CD14-positive monocyte (primary cell): Measurements from ENCODE around the gene CFTR. TPM values are rescaled to one million over a fixed set of nuclear protein-coding genes. Genes with fewer than 3 reads are reported as not detected.

Experiments used
- DNase-seq, 3 donors: peaks; one replicate each; pipeline ENCODE4 v3.0.0-alpha.2; 2011 to 2022
- H2AFZ ChIP-seq: 2 replicates; pipeline ENCODE4 v1.6.0; 2012; ENCODE audit warnings: mild to moderate bottlenecking, low read depth, low read length, inconsistent platforms; ENCODE audit not compliant: insufficient read depth, poor library complexity, severe bottlenecking
- H3K27ac ChIP-seq, 2 donors: 1 replicate in 1 of 2; 2 replicates in 1 of 2; pipeline ENCODE4 v1.5.1; 2012 to 2013; ENCODE audit warnings: low read length in 2 of 2, control low read depth in 1 of 2, inconsistent platforms in 1 of 2, low read depth in 1 of 2, mild to moderate bottlenecking in 1 of 2
- H3K27me3 ChIP-seq, 2 donors: one replicate each; pipeline versions ENCODE4 v1.6.0 to v1.6.1; 2011 to 2013; ENCODE audit warnings: low read length in 2 of 2; ENCODE audit not compliant: control insufficient read depth in 2 of 2, insufficient read depth in 2 of 2
- H3K36me3 ChIP-seq, 2 donors: replicated peaks in 1 of 2; 1 replicate in 1 of 2; 2 replicates in 1 of 2; pipeline versions ENCODE4 v1.5.1 to v1.6.1; 2012 to 2013; ENCODE audit warnings: low read length in 2 of 2, control low read depth in 1 of 2, inconsistent platforms in 1 of 2, mild to moderate bottlenecking in 1 of 2; ENCODE audit not compliant: insufficient read depth in 2 of 2, control insufficient read depth in 1 of 2
- H3K4me1 ChIP-seq, 2 donors: 1 replicate in 1 of 2; 2 replicates in 1 of 2; pipeline versions ENCODE4 v1.5.1 to v1.6.1; 2012 to 2013; ENCODE audit warnings: low read length in 2 of 2, control low read depth in 1 of 2, inconsistent platforms in 1 of 2, mild to moderate bottlenecking in 1 of 2, moderate library complexity in 1 of 2; ENCODE audit not compliant: insufficient read depth in 2 of 2, control insufficient read depth in 1 of 2
- H3K4me2 ChIP-seq: replicated peaks from 2 replicates; pipeline ENCODE3; 2012; ENCODE audit warnings: low read length, moderate library complexity, mild to moderate bottlenecking; ENCODE audit not compliant: poor library complexity, severe bottlenecking; ENCODE audit errors: extremely low read depth
- H3K4me3 ChIP-seq, 3 experiments: fragments of 200-600 bp in 1 of 3; sonication (generic) in 1 of 3; replicated peaks in 1 of 3; 1 replicate in 2 of 3; 2 replicates in 1 of 3; pipeline ENCODE4 v1.5.1; 2011 to 2013; ENCODE audit warnings: low read length in 3 of 3, mild to moderate bottlenecking in 3 of 3, control low read depth in 2 of 3, low read depth in 2 of 3, inconsistent platforms in 1 of 3, moderate library complexity in 1 of 3
- H3K79me2 ChIP-seq: 2 replicates; pipeline ENCODE4 v1.6.0; 2012; ENCODE audit warnings: mild to moderate bottlenecking, control low read depth, inconsistent platforms, low read length, moderate library complexity; ENCODE audit not compliant: insufficient read depth
- H3K9ac ChIP-seq: 2 replicates; pipeline ENCODE4 v1.6.0; 2017; ENCODE audit warnings: low read length, mild to moderate bottlenecking; ENCODE audit not compliant: insufficient read depth, poor library complexity, severe bottlenecking
- H3K9me3 ChIP-seq, 2 donors: replicated peaks in 1 of 2; 1 replicate in 1 of 2; 2 replicates in 1 of 2; pipeline versions ENCODE4 v1.5.1 to v1.6.1; 2012 to 2013; ENCODE audit warnings: low read length in 2 of 2, control low read depth in 1 of 2; ENCODE audit not compliant: control insufficient read depth in 1 of 2, insufficient read depth in 1 of 2
- H4K20me1 ChIP-seq: 2 replicates; pipeline ENCODE4 v1.6.0; 2012; ENCODE audit warnings: mild to moderate bottlenecking, low read length, control low read depth, moderate library complexity; ENCODE audit not compliant: insufficient read depth
- H3K27ac Mint-ChIP-seq, 7 donors: one replicate each; pipeline ENCODE4 v1.8.0; 2020; ENCODE audit warnings: mild to moderate bottlenecking in 7 of 7, mixed read lengths in 7 of 7, moderate library complexity in 6 of 7, inconsistent platforms in 2 of 7
- H3K27me3 Mint-ChIP-seq, 3 donors: one replicate each; pipeline ENCODE4 v1.8.0; 2021 to 2022; ENCODE audit warnings: low read depth in 3 of 3, mild to moderate bottlenecking in 3 of 3, mixed read lengths in 3 of 3, moderate library complexity in 3 of 3, inconsistent platforms in 1 of 3
- H3K36me3 Mint-ChIP-seq, 2 donors: one replicate each; pipeline ENCODE4 v1.8.0; 2020; ENCODE audit warnings: mixed read lengths in 2 of 2, inconsistent platforms in 1 of 2, mild to moderate bottlenecking in 1 of 2
- H3K4me1 Mint-ChIP-seq: one replicate; pipeline ENCODE4 v1.8.0; 2020; ENCODE audit warnings: mild to moderate bottlenecking, mixed read lengths
- H3K4me3 Mint-ChIP-seq, 2 donors: one replicate each; pipeline ENCODE4 v1.8.0; 2020; ENCODE audit warnings: mild to moderate bottlenecking in 2 of 2, mixed read lengths in 2 of 2, moderate library complexity in 1 of 2
- H3K9me3 Mint-ChIP-seq, 7 donors: one replicate each; pipeline ENCODE4 v1.8.0; 2020 to 2022; ENCODE audit warnings: mixed read lengths in 7 of 7, mild to moderate bottlenecking in 6 of 7, moderate library complexity in 6 of 7, inconsistent platforms in 2 of 7
- CTCF ChIP-seq: fragments of 200-600 bp; IDR thresholded peaks from one replicate; pipeline ENCODE4 v1.8.0; 2022; ENCODE audit warnings: antibody characterized with exemption, mild to moderate bottlenecking
- WGBS: methylation state at CpG from one replicate; pipeline ENCODE4 v1.1.5; 2013; ENCODE audit warnings: missing lambda C conversion rate; ENCODE audit not compliant: insufficient coverage; 5-methylcytosine and 5-hydroxymethylcytosine counted together
- intact Hi-C, 2 donors: fragments of 100-400 bp; cut with micrococcal nuclease; formaldehyde crosslinking; loops; one replicate each; pipeline versions ENCODE4 v1.15.0 to v1.15.1; 2023
- polyA plus RNA-seq, 3 donors: library from polyadenylated mRNA; depleted of rRNA in 1 of 3; unstranded in 2 of 3; stranded (reverse) in 1 of 3; fragments of 300-500 nt in 2 of 3; fragments of >200 nt in 1 of 3; fragmentation: Illumina TruSeq in 2 of 3; gene quantifications; 1 replicate in 2 of 3; 2 replicates in 1 of 3; pipeline ENCODE4 v1.2.3, GENCODE V29; 2012 to 2021

Gene CFTR
- polyA plus RNA-seq, 3 donors = not detected

GRCh38 chr7:117596134-117596533, 116.3 kb downstream of the CFTR start:
- Mint-ChIP-seq H3K27me3 (peaks cover 0 to 3% (median 1%) of the 10 kb centered on the region in 3 donors), H3K27ac (no peak overlapping the region), H3K9me3 (peaks cover 0 to 4% (median 0%) of the 10 kb centered on the region in 7 donors), H3K4me1 (no peaks in the 10 kb centered on the region), H3K36me3 (no peaks in the 10 kb centered on the region), H3K4me3 (no peak overlapping the region)
- WGBS = 99% methylated on average over 18 of the region's 21 CpGs
- no peak for DNase-seq
- H4K20me1 ChIP-seq = no peaks in the 10 kb centered on the region
- H3K4me1 ChIP-seq = no peaks in the 10 kb centered on the region
- H3K4me2 ChIP-seq = no peak overlapping the region
- H3K27ac ChIP-seq = no peak overlapping the region
- H3K9ac ChIP-seq = no peak overlapping the region
- H3K79me2 ChIP-seq = no peaks in the 10 kb centered on the region
- peaks cover 0 to 3% of the 10 kb centered on the region in 2 donors for H3K9me3 ChIP-seq
- no peak overlapping the region for H2AFZ ChIP-seq
- intact Hi-C loops = no loop called here
- no peak overlapping the region for H3K4me3 ChIP-seq
- no peaks in the 10 kb centered on the region for H3K36me3 ChIP-seq
- no peak for TF ChIP-seq CTCF
- H3K27me3 ChIP-seq = no peaks in the 10 kb centered on the region

DNA sequence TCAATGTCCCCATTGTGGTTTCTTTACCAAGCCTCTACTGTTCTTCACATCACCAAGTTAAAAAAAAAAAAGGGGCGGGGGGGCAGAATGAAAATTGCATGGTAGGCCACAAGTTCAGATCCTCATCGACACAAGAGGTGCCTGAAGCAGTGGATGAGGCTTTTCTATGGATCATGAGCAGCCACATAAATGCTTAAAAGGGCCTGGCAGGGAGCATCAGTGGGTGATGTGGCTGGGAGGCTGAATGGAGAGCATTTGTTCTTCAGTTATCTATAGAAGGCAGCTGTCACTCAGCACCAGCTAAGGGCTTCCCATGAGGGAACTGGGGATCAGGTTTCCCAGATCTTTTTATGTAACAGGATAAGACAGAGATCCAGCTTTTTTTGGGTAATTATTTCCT, 117.9 kb downstream of the CFTR start:
- Histone ChIP-seq H3K36me3 (no peaks in the 10 kb centered on the region), H4K20me1 (no peaks in the 10 kb centered on the region), H3K9ac (no peak overlapping the region), H3K27ac (no peak overlapping the region), H3K4me3 (no peak overlapping the region), H3K4me1 (no peaks in the 10 kb centered on the region), H3K27me3 (no peaks in the 10 kb centered on the region), H2AFZ (no peak overlapping the region), H3K79me2 (no peaks in the 10 kb centered on the region), H3K9me3 (peaks cover 0 to 3% of the 10 kb centered on the region in 2 donors), H3K4me2 (no peak overlapping the region)
- TF ChIP-seq CTCF = no peak
- Mint-ChIP-seq H3K4me3 (no peak overlapping the region), H3K36me3 (no peaks in the 10 kb centered on the region), H3K9me3 (peaks cover 0 to 4% (median 0%) of the 10 kb centered on the region in 7 donors), H3K4me1 (no peaks in the 10 kb centered on the region), H3K27me3 (peaks cover 0 to 1% (median 0%) of the 10 kb centered on the region in 3 donors), H3K27ac (no peak overlapping the region)
- no peak for DNase-seq
- intact Hi-C loops = no loop called here
- 67% methylated on average over 1 of the region's 2 CpGs for WGBS
